PC-9 (cell line): ENCODE results near the gene GGCX. TPM values are rescaled to one million over a fixed set of nuclear protein-coding genes. Genes with fewer than 3 reads are reported as not detected.

Experiments used
- BruUV-seq: library from RNA; stranded (reverse); fragments of 400-500 nt; replicated peaks from 2 replicates; lab custom pipeline; 2021; lab: Mats Ljungman, UMichigan
- CTCF ChIA-PET: fragments of 300-600 bp; sonication (Branson Sonifier 250); formaldehyde crosslinking; loops from one replicate; lab custom pipeline; 2022; ENCODE audit warnings: antibody characterized with exemption; lab: Charles Lee
- POLR2A ChIA-PET: fragments of 300-600 bp; sonication (Branson Sonifier 250); formaldehyde crosslinking; loops from one replicate; lab custom pipeline; 2022; ENCODE audit warnings: antibody characterized with exemption; ENCODE audit not compliant: unreplicated experiment; lab: Charles Lee
- DNase-seq, 2 experiments: peaks; one replicate each; pipeline versions ENCODE4 v3.0.0 to v3.0.0-alpha.2; 2015 to 2022; ENCODE audit warnings: mixed read lengths in 1 of 2
- H2AFZ ChIP-seq: fragments of 200-600 bp; sonication (generic); 2 replicates; pipeline ENCODE4 v1.8.1; 2017; ENCODE audit warnings: antibody characterized with exemption
- H3F3A ChIP-seq: fragments of 200-600 bp; sonication (generic); 2 replicates; pipeline ENCODE4 v1.8.1; 2017; ENCODE audit warnings: antibody characterized with exemption, mild to moderate bottlenecking, low read depth; ENCODE audit not compliant: insufficient read depth
- H3K27ac ChIP-seq: fragments of 200-600 bp; sonication (generic); 2 replicates; pipeline ENCODE4 v1.6.1; 2016; ENCODE audit warnings: mixed run types
- H3K27me3 ChIP-seq: fragments of 200-600 bp; sonication (generic); 2 replicates; pipeline ENCODE4 v1.6.1; 2016; ENCODE audit warnings: low read depth, mixed run types; ENCODE audit not compliant: insufficient read depth
- H3K36me3 ChIP-seq: fragments of 200-600 bp; sonication (generic); 2 replicates; pipeline ENCODE4 v1.6.1; 2016; ENCODE audit warnings: low read depth, mixed run types
- H3K4me1 ChIP-seq: fragments of 200-600 bp; sonication (generic); replicated peaks from 2 replicates; pipeline ENCODE4 v1.6.1; 2016; ENCODE audit warnings: mixed run types; ENCODE audit not compliant: insufficient read depth
- H3K4me2 ChIP-seq: fragments of 200-600 bp; sonication (generic); 2 replicates; pipeline ENCODE4 v1.6.1; 2017; ENCODE audit warnings: mixed run types
- H3K4me3 ChIP-seq: fragments of 200-600 bp; sonication (generic); 2 replicates; pipeline ENCODE4 v1.6.1; 2016; ENCODE audit warnings: mixed run types
- H3K79me2 ChIP-seq: fragments of 200-600 bp; sonication (generic); 2 replicates; pipeline ENCODE4 v1.6.1; 2017; ENCODE audit warnings: low read depth, mixed run types
- H3K9me2 ChIP-seq: fragments of 200-600 bp; sonication (generic); 2 replicates; pipeline ENCODE4 v1.8.1; 2017; ENCODE audit warnings: mild to moderate bottlenecking; ENCODE audit not compliant: insufficient read depth
- H3K9me3 ChIP-seq: fragments of 200-600 bp; sonication (generic); 2 replicates; pipeline ENCODE4 v1.8.1; 2016; ENCODE audit warnings: low read depth; ENCODE audit not compliant: insufficient read depth
- H4K20me1 ChIP-seq: fragments of 200-600 bp; sonication (generic); 2 replicates; pipeline ENCODE4 v1.8.1; 2017; ENCODE audit not compliant: insufficient read depth
- CTCF ChIP-seq: fragments of 200-600 bp; sonication (generic); conservative IDR thresholded peaks from 2 replicates; pipeline ENCODE4 v1.6.1; 2017; ENCODE audit warnings: mixed run types, antibody characterized with exemption, mild to moderate bottlenecking, moderate library complexity
- EZH2 ChIP-seq: fragments of 200-600 bp; sonication (generic); IDR thresholded peaks from 2 replicates; pipeline ENCODE4 v1.8.0; 2017; ENCODE audit warnings: antibody characterized with exemption, low read depth
- intact Hi-C: fragments of 100-400 bp; cut with micrococcal nuclease; formaldehyde crosslinking; loops from one replicate; pipeline ENCODE4 v1.10.0; 2022; ENCODE audit not compliant: unreplicated experiment
- total RNA-seq: library from RNA; stranded (reverse); gene quantifications from 2 replicates; pipeline ENCODE4 v1.2.3, GENCODE V29; 2021

The GGCX gene
- total RNA-seq, 1 experiment from 2014 or later = 30.2 TPM

DNA sequence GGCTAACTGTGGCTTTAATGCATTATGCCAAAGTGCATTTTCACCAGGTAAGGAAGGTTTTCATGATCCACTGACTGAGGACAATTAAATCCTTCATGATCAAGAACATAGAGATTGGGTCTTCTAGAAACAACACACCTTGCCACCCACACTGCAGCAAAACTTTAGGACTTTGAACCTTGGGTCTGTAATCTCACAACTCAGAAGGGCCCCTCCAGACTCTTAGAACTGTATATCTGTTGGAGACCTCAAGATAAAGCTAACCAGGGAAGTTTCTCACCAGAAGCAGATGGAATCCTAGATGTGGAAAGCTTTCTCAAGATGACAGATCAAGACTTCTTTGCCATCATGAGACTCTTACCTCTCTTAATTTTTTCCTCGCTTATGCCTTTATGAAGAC, 64.9 kb downstream of the GGCX start:
- Histone ChIP-seq H3K4me1 (peaks cover 22% of the 10 kb centered on the region), H2AFZ (no peak overlapping the region), H3K4me3 (no peak overlapping the region), H3K9me2 (no peaks in the 10 kb centered on the region), H3K27me3 (no peaks in the 10 kb centered on the region), H3K9me3 (no peaks in the 10 kb centered on the region), H4K20me1 (no peaks in the 10 kb centered on the region), H3F3A (peaks cover 20% of the 10 kb centered on the region), H3K79me2 (no peaks in the 10 kb centered on the region), H3K27ac (no peak overlapping the region), H3K36me3 (no peaks in the 10 kb centered on the region), H3K4me2 (no peak overlapping the region)
- no peak for DNase-seq
- intact Hi-C loops = loop anchor here (5.0 kb wide), 1 partner anchor 39 kb away; no protein-coding TSS in a partner anchor
- ChIA-PET POLR2A (no interaction called here), CTCF (no interaction called here)
- no TSS peak for BruUV-seq
- TF ChIP-seq CTCF (no peak), EZH2 (no peak)

Other genes with a start within 250 kb of the GGCX start
- gene TGOLN2, start 233.5 kb downstream of the GGCX start, total RNA-seq = 86.1 and 87.2 TPM in 2 replicates
- 52.1 and 57.8 TPM in 2 replicates for gene RETSAT, start 207.0 kb downstream of the GGCX start, total RNA-seq
- 16.4 and 18.1 TPM in 2 replicates for gene ELMOD3, start 206.7 kb downstream of the GGCX start, total RNA-seq
- 417 and 428 TPM in 2 replicates for gene CAPG, start 151.1 kb downstream of the GGCX start, total RNA-seq
- gene SH2D6, start 142.8 kb downstream of the GGCX start, total RNA-seq = 2.3 TPM in 2 replicates
- gene MAT2A, start 22.3 kb downstream of the GGCX start, total RNA-seq = 169 and 206 TPM in 2 replicates
- gene VAMP8, start 16.1 kb upstream of the GGCX start, total RNA-seq = 91.9 and 124 TPM in 2 replicates
- gene VAMP5, start 22.9 kb upstream of the GGCX start, total RNA-seq = 7.2 and 7.4 TPM in 2 replicates
- gene RNF181, start 34.3 kb upstream of the GGCX start, total RNA-seq = 93.9 and 96.7 TPM in 2 replicates
- gene TMEM150A, start 41.2 kb upstream of the GGCX start, total RNA-seq = 5.3 and 5.9 TPM in 2 replicates
- 46.0 and 48.6 TPM in 2 replicates for gene C2orf68, start 50.6 kb upstream of the GGCX start, total RNA-seq
- gene USP39, start 54.7 kb upstream of the GGCX start, total RNA-seq = 61.0 and 66.7 TPM in 2 replicates
- gene SFTPB, start 106.7 kb upstream of the GGCX start, total RNA-seq = not detected in 2 replicates
- not detected in 2 replicates for gene GNLY, start 132.9 kb upstream of the GGCX start, total RNA-seq
- 0.25 TPM in 1 of 2 replicates, not detected in the other for gene ATOH8, start 192.5 kb upstream of the GGCX start, total RNA-seq